Activated CD8-positive, alpha-beta memory T cell treated with anti-CD3 and anti-CD28 coated beads, Interleukin-2, amount 50 U/mL, for 1 hour (primary cell): Measurements from ENCODE around the gene RUNDC1.

ENCODE experiments used
- DNase-seq: peaks from one replicate; pipeline ENCODE4 v3.0.0-alpha.2; 2020; ENCODE audit errors: extremely low read depth

RUNDC1 gene

GRCh38 chr17:43018932-43019331 lies 38.6 kb downstream of the RUNDC1 start:
- DNase-seq, result no peak

- DNase-seq, result no peak
Observed at GRCh38 chr17:43019418-43019817, 39.1 kb downstream of the RUNDC1 start.

GRCh38 chr17:43020030-43020621 lies 39.8 kb downstream of the RUNDC1 start:
- DNase-seq, result no peak

GRCh38 chr17:43020789-43021740 lies 40.7 kb downstream of the RUNDC1 start:
- no peak for DNase-seq

GRCh38 chr17:43021741-43022512 lies 41.6 kb downstream of the RUNDC1 start, which contains the start of gene VAT1:
TSS of gene VAT1 (minus strand) at chr17:43022385. CDS start at chr17:43022322, 63 bp downstream.
- no peak for DNase-seq

- DNase-seq, result peak; percentile 62
Observed at GRCh38 chr17:43024407-43025289, 44.3 kb downstream of the RUNDC1 start, which contains the start of gene RND2. TSS of gene RND2 (plus strand) at chr17:43025231. CDS start at chr17:43025348, 117 bp downstream.

GRCh38 chr17:43025290-43025657 lies 44.9 kb downstream of the RUNDC1 start:
- no peak for DNase-seq

- DNase-seq, result no peak
Observed at GRCh38 chr17:43025766-43026537, 45.6 kb downstream of the RUNDC1 start.

GRCh38 chr17:43026595-43026994 lies 46.2 kb downstream of the RUNDC1 start:
- DNase-seq, result no peak

GRCh38 chr17:43027091-43028032 lies 47.0 kb downstream of the RUNDC1 start:
- DNase-seq, result no peak

- no peak for DNase-seq
Observed at GRCh38 chr17:43028221-43028861, 48.0 kb downstream of the RUNDC1 start.

- DNase-seq, result no peak
Observed at GRCh38 chr17:43030137-43030767, 49.9 kb downstream of the RUNDC1 start.

- DNase-seq, result no peak
Observed at GRCh38 chr17:43031666-43032065, 51.3 kb downstream of the RUNDC1 start.

GRCh38 chr17:43033948-43034881 lies 53.9 kb downstream of the RUNDC1 start:
- DNase-seq, result no peak

GRCh38 chr17:43034894-43035293 lies 54.5 kb downstream of the RUNDC1 start:
- no peak for DNase-seq

- no peak for DNase-seq
Observed at GRCh38 chr17:43039646-43040045, 59.3 kb downstream of the RUNDC1 start.

GRCh38 chr17:43040655-43041054 lies 60.3 kb downstream of the RUNDC1 start:
- no peak for DNase-seq
